Measurements from ENCODE around the gene NTM.
"Not testable (repeated sequence)": the region's sequence is repeated elsewhere in the genome, so short reads cannot be mapped to it uniquely, and the experiment has no call there.

The NTM gene

DNA sequence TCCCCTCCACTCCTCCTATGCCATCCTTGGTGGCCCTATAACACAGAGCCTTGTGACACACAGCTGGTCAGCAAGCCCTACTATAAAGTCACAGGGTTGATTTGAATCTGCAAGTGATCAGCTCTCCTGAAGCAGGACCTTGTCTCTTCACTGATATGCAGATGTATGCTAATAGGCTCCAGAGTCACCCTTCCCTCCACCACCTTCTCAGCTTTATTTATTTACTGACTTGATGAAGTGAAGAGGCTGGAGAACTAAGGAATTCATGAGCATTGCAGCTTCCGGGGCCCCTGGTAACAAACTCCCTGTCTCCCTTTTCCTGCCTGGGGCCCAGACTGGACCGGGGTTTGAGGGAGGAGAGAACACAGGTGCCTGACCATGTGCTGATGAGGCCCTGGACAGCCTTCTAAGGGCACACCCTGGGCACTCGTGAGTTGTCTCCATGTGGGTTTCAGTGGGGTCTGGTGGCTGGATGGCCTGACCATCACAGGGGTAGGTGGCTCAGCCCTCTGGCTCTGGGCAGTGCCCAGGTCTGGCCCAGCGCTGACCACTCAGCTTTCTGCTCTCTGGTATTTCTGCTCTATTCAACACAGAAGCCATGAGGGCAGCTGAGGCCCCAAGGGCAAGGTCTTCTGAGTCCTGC lies 307.5 kb downstream of the NTM start:
- no peak for DNase-seq
- H3K9me3 ChIP-seq = no peaks in the 10 kb centered on the region; the same call in 1 of the 2 replicates
- no peaks in the 10 kb centered on the region for H3K27me3 ChIP-seq
- H3K4me1 ChIP-seq = no peaks in the 10 kb centered on the region
- no peaks in the 10 kb centered on the region for H3K36me3 ChIP-seq
- H3K4me3 ChIP-seq (ENCODE audit: low read depth, low read length) = no peak overlapping the region
- TF ChIP-seq CTCF (IDR thresholded peaks at IDR 0.05; ENCODE audit: low read depth, low read length) = no peak

- H3K36me3 ChIP-seq = no peaks in the 10 kb centered on the region
- no peak for TF ChIP-seq CTCF (IDR thresholded peaks at IDR 0.05; ENCODE audit: low read depth, low read length)
- H3K9me3 ChIP-seq = no peaks in the 10 kb centered on the region; the same call in 1 of the 2 replicates
- no peak for DNase-seq
- no peaks in the 10 kb centered on the region for H3K27me3 ChIP-seq
- no peak overlapping the region for H3K4me3 ChIP-seq (ENCODE audit: low read depth, low read length)
- H3K4me1 ChIP-seq = no peaks in the 10 kb centered on the region
Observed at GRCh38 chr11:131678658-131679340, 308.4 kb downstream of the NTM start.

DNA sequence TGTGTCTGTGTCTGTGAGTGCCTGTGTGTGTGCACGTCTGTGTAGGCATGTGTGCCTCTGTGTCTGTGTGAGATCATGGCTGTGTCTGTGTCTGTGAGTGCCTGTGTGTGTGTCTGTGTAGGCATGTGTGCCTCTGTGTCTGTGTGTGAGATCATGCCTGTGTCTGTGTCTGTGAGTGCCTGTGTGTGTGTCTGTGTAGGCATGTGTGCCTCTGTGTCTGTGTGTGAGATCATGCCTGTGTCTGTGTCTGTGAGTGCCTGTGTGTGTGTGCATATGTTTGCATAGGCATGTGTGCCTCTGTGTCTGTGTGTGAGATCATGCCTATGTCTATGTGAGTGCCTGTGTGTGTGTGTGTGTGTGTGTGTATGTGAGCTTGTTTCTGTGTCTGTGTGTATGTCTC lies 310.0 kb downstream of the NTM start:
- H3K9me3 ChIP-seq; H3K27me3 ChIP-seq; H3K4me3 ChIP-seq (ENCODE audit: low read depth, low read length); H3K36me3 ChIP-seq; H3K4me1 ChIP-seq; DNase-seq: not testable (repeated sequence)

- H3K9me3 ChIP-seq = no peaks in the 10 kb centered on the region; the same call in 1 of the 2 replicates
- TF ChIP-seq CTCF (IDR thresholded peaks at IDR 0.05; ENCODE audit: low read depth, low read length) = no peak
- no peak overlapping the region for H3K4me3 ChIP-seq (ENCODE audit: low read depth, low read length)
- H3K4me1 ChIP-seq = no peaks in the 10 kb centered on the region
- no peak for DNase-seq
- no peaks in the 10 kb centered on the region for H3K27me3 ChIP-seq
- H3K36me3 ChIP-seq = no peaks in the 10 kb centered on the region
Observed at GRCh38 chr11:131681920-131682319, 311.5 kb downstream of the NTM start.

DNA sequence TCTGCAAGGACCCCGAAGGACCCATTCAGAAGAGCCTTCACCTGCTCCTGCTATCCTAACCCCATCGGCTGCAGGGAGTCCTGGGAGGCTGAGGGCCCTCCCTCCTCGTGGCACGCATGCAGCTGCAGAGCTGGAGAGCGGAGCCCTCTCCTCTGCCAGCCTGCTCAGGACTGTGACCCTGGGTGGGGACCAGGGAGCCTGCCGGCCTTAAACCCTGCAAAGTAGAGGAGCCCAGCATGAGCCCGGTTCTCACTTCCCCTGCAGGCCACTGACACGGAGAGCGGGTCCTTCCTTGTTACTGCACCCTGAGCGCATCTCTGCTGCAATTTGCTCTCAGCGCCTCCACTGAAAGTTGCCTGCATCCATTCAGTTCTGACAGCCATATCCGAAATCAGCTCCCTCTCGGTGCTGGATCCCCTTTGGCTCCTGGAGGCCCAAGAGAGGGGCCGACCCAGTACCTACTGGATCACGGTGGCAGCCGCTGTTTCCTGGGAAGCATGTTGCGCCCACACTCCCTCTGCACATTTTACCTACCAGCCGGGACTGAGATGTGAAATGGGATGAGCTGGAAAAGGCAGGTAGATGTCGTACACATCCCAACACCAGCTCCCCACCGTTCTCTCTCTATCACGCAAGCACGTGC lies 312.1 kb downstream of the NTM start:
- no peak for TF ChIP-seq CTCF (IDR thresholded peaks at IDR 0.05; ENCODE audit: low read depth, low read length)
- Histone ChIP-seq H3K4me3 (ENCODE audit: low read depth, low read length) (no peak overlapping the region), H3K27me3 (no peaks in the 10 kb centered on the region), H3K36me3 (no peaks in the 10 kb centered on the region), H3K9me3 (no peaks in the 10 kb centered on the region; the same call in 1 of the 2 replicates), H3K4me1 (no peaks in the 10 kb centered on the region)
- no peak for DNase-seq

- H3K27me3 ChIP-seq = no peaks in the 10 kb centered on the region
Observed at GRCh38 chr11:131683131-131683530, 312.7 kb downstream of the NTM start.

More at GRCh38 chr11:131683131-131683530, 312.7 kb downstream of the NTM start:
- TF ChIP-seq CTCF (IDR thresholded peaks at IDR 0.05; ENCODE audit: low read depth, low read length) = no peak
- H3K4me1 ChIP-seq = no peaks in the 10 kb centered on the region
- no peaks in the 10 kb centered on the region for H3K36me3 ChIP-seq
- DNase-seq = no peak
- H3K4me3 ChIP-seq (ENCODE audit: low read depth, low read length) = no peak overlapping the region
- H3K9me3 ChIP-seq = no peaks in the 10 kb centered on the region; the same call in 1 of the 2 replicates

All from BE2C (cell line).